ENCODE measurements around the gene MISP. TPM values are rescaled to one million over a fixed set of nuclear protein-coding genes. Genes with fewer than 3 reads are reported as not detected.

Gene MISP
- total and polyA plus RNA-seq, 4 donors, result 0.40 to 0.66 (median 0.42) TPM

GRCh38 chr19:782878-783668, 32.2 kb downstream of the MISP start:
- DNase-seq (ENCODE audit: low read depth in 4 of 6, low spot score in 6 of 6), result no peak

GRCh38 chr19:784541-784940, 33.6 kb downstream of the MISP start:
- 87% methylated on average over 13 of the region's 13 CpGs for WGBS (ENCODE audit: insufficient coverage)
- H3K27me3 ChIP-seq (ENCODE audit: control insufficient read depth, insufficient read depth, low read length), result peaks cover 9% of the 10 kb centered on the region
- no peak for DNase-seq (ENCODE audit: low read depth in 4 of 6, low spot score in 6 of 6)
- H3K27ac ChIP-seq (ENCODE audit: low read depth, low read length), result no peak overlapping the region
- no peaks in the 10 kb centered on the region for H3K9me3 ChIP-seq (ENCODE audit: control insufficient read depth, insufficient read depth, low read length)
- H3K36me3 ChIP-seq (ENCODE audit: control insufficient read depth, insufficient read depth, low read length), result no peaks in the 10 kb centered on the region
- peaks cover 37% of the 10 kb centered on the region for H3K4me1 ChIP-seq (ENCODE audit: control insufficient read depth, insufficient read depth, low read length)
- H3K4me3 ChIP-seq (ENCODE audit: low read depth, low read length), result no peak overlapping the region

More at GRCh38 chr19:782878-783668, 32.2 kb downstream of the MISP start:
- Histone ChIP-seq H3K4me3 (ENCODE audit: low read depth, low read length) (peak overlapping the region; percentile 9), H3K4me1 (ENCODE audit: control insufficient read depth, insufficient read depth, low read length) (peaks cover 28% of the 10 kb centered on the region), H3K27ac (ENCODE audit: low read depth, low read length) (peak overlapping the region; percentile 71), H3K27me3 (ENCODE audit: control insufficient read depth, insufficient read depth, low read length) (peaks cover 9% of the 10 kb centered on the region), H3K9me3 (ENCODE audit: control insufficient read depth, insufficient read depth, low read length) (no peaks in the 10 kb centered on the region), H3K36me3 (ENCODE audit: control insufficient read depth, insufficient read depth, low read length) (no peaks in the 10 kb centered on the region)
- 75% methylated on average over 29 of the region's 30 CpGs for WGBS (ENCODE audit: insufficient coverage)

- Histone ChIP-seq H3K9me3 (ENCODE audit: control insufficient read depth, insufficient read depth, low read length) (no peaks in the 10 kb centered on the region), H3K36me3 (ENCODE audit: control insufficient read depth, insufficient read depth, low read length) (no peaks in the 10 kb centered on the region), H3K27ac (ENCODE audit: low read depth, low read length) (no peak overlapping the region), H3K4me1 (ENCODE audit: control insufficient read depth, insufficient read depth, low read length) (peaks cover 46% of the 10 kb centered on the region), H3K4me3 (ENCODE audit: low read depth, low read length) (no peak overlapping the region), H3K27me3 (ENCODE audit: control insufficient read depth, insufficient read depth, low read length) (peaks cover 3% of the 10 kb centered on the region)
- DNase-seq (ENCODE audit: low read depth in 4 of 6, low spot score in 6 of 6), result no peak
- WGBS (ENCODE audit: insufficient coverage), result 82% methylated on average over 14 of the region's 16 CpGs
Observed at GRCh38 chr19:787536-787935, 36.6 kb downstream of the MISP start.

- H3K27ac ChIP-seq (ENCODE audit: low read depth, low read length), result peak overlapping the region; percentile 73
- no peak for DNase-seq (ENCODE audit: low read depth in 4 of 6, low spot score in 6 of 6)
- no peaks in the 10 kb centered on the region for H3K9me3 ChIP-seq (ENCODE audit: control insufficient read depth, insufficient read depth, low read length)
- H3K36me3 ChIP-seq (ENCODE audit: control insufficient read depth, insufficient read depth, low read length), result no peaks in the 10 kb centered on the region
- 50% methylated on average over 11 of the region's 11 CpGs for WGBS (ENCODE audit: insufficient coverage)
- no peak overlapping the region for H3K4me3 ChIP-seq (ENCODE audit: low read depth, low read length)
- H3K4me1 ChIP-seq (ENCODE audit: control insufficient read depth, insufficient read depth, low read length), result peaks cover 40% of the 10 kb centered on the region
- H3K27me3 ChIP-seq (ENCODE audit: control insufficient read depth, insufficient read depth, low read length), result no peaks in the 10 kb centered on the region
Observed at GRCh38 chr19:788686-788982, 37.7 kb downstream of the MISP start.

- Histone ChIP-seq H3K4me3 (ENCODE audit: low read depth, low read length) (no peak overlapping the region), H3K9me3 (ENCODE audit: control insufficient read depth, insufficient read depth, low read length) (no peaks in the 10 kb centered on the region), H3K36me3 (ENCODE audit: control insufficient read depth, insufficient read depth, low read length) (no peaks in the 10 kb centered on the region), H3K27ac (ENCODE audit: low read depth, low read length) (peak overlapping the region; percentile 73), H3K27me3 (ENCODE audit: control insufficient read depth, insufficient read depth, low read length) (no peaks in the 10 kb centered on the region), H3K4me1 (ENCODE audit: control insufficient read depth, insufficient read depth, low read length) (peaks cover 40% of the 10 kb centered on the region)
- peak in 2 of 6 donors; percentile 32 to 60 for DNase-seq (ENCODE audit: low read depth in 4 of 6, low spot score in 6 of 6)
- WGBS (ENCODE audit: insufficient coverage), result 29% methylated on average over 33 of the region's 33 CpGs
Observed at GRCh38 chr19:788983-789700, 38.2 kb downstream of the MISP start.

- no peaks in the 10 kb centered on the region for H3K27me3 ChIP-seq (ENCODE audit: control insufficient read depth, insufficient read depth, low read length)
- H3K27ac ChIP-seq (ENCODE audit: low read depth, low read length), result peak overlapping the region; percentile 73
- H3K4me1 ChIP-seq (ENCODE audit: control insufficient read depth, insufficient read depth, low read length), result peaks cover 40% of the 10 kb centered on the region
- H3K9me3 ChIP-seq (ENCODE audit: control insufficient read depth, insufficient read depth, low read length), result no peaks in the 10 kb centered on the region
- no peaks in the 10 kb centered on the region for H3K36me3 ChIP-seq (ENCODE audit: control insufficient read depth, insufficient read depth, low read length)
- DNase-seq (ENCODE audit: low read depth in 4 of 6, low spot score in 6 of 6), result peak in 1 of 6 donors; percentile 1
- 90% methylated on average over 6 of the region's 9 CpGs for WGBS (ENCODE audit: insufficient coverage)
- H3K4me3 ChIP-seq (ENCODE audit: low read depth, low read length), result no peak overlapping the region
Observed at GRCh38 chr19:789701-790060, 38.8 kb downstream of the MISP start.

- Histone ChIP-seq H3K9me3 (ENCODE audit: control insufficient read depth, insufficient read depth, low read length) (no peaks in the 10 kb centered on the region), H3K27me3 (ENCODE audit: control insufficient read depth, insufficient read depth, low read length) (no peaks in the 10 kb centered on the region), H3K4me1 (ENCODE audit: control insufficient read depth, insufficient read depth, low read length) (peaks cover 54% of the 10 kb centered on the region), H3K27ac (ENCODE audit: low read depth, low read length) (no peak overlapping the region), H3K36me3 (ENCODE audit: control insufficient read depth, insufficient read depth, low read length) (no peaks in the 10 kb centered on the region), H3K4me3 (ENCODE audit: low read depth, low read length) (no peak overlapping the region)
- WGBS (ENCODE audit: insufficient coverage), result 57% methylated on average over 18 of the region's 26 CpGs
- DNase-seq (ENCODE audit: low read depth in 4 of 6, low spot score in 6 of 6), result peak in 1 of 6 donors; percentile 1
Observed at GRCh38 chr19:791007-791566, 40.2 kb downstream of the MISP start.

- no peak overlapping the region for H3K4me3 ChIP-seq (ENCODE audit: low read depth, low read length)
- H3K9me3 ChIP-seq (ENCODE audit: control insufficient read depth, insufficient read depth, low read length), result no peaks in the 10 kb centered on the region
- H3K36me3 ChIP-seq (ENCODE audit: control insufficient read depth, insufficient read depth, low read length), result no peaks in the 10 kb centered on the region
- no peak overlapping the region for H3K27ac ChIP-seq (ENCODE audit: low read depth, low read length)
- H3K27me3 ChIP-seq (ENCODE audit: control insufficient read depth, insufficient read depth, low read length), result no peaks in the 10 kb centered on the region
- peaks cover 59% of the 10 kb centered on the region for H3K4me1 ChIP-seq (ENCODE audit: control insufficient read depth, insufficient read depth, low read length)
- DNase-seq (ENCODE audit: low read depth in 4 of 6, low spot score in 6 of 6), result peak in 1 of 6 donors; percentile 1
- WGBS (ENCODE audit: insufficient coverage), result 57% methylated on average over 6 of the region's 8 CpGs
Observed at GRCh38 chr19:791567-792305, 40.8 kb downstream of the MISP start.

GRCh38 chr19:792306-792885, 41.5 kb downstream of the MISP start:
- no peak for DNase-seq (ENCODE audit: low read depth in 4 of 6, low spot score in 6 of 6)
- Histone ChIP-seq H3K27me3 (ENCODE audit: control insufficient read depth, insufficient read depth, low read length) (no peaks in the 10 kb centered on the region), H3K36me3 (ENCODE audit: control insufficient read depth, insufficient read depth, low read length) (no peaks in the 10 kb centered on the region), H3K27ac (ENCODE audit: low read depth, low read length) (no peak overlapping the region), H3K9me3 (ENCODE audit: control insufficient read depth, insufficient read depth, low read length) (no peaks in the 10 kb centered on the region), H3K4me1 (ENCODE audit: control insufficient read depth, insufficient read depth, low read length) (peaks cover 59% of the 10 kb centered on the region), H3K4me3 (ENCODE audit: low read depth, low read length) (no peak overlapping the region)
- 78% methylated on average over 8 of the region's 16 CpGs for WGBS (ENCODE audit: insufficient coverage)

Data from spinal cord (tissue), 10 donors.